ENCODE measurements around the gene ABAT.

Gene ABAT

GRCh38 chr16:8649829-8650554 is 24.4 kb upstream of the ABAT start:
- no peak for DNase-seq (ENCODE audit: low spot score)

GRCh38 chr16:8651958-8652357 is 22.5 kb upstream of the ABAT start:
- peak; percentile 69 for DNase-seq (ENCODE audit: low spot score)

- DNase-seq (ENCODE audit: low spot score): peak; percentile 58
Measured at GRCh38 chr16:8655184-8655717, 19.2 kb upstream of the ABAT start.

GRCh38 chr16:8656376-8656775 is 18.0 kb upstream of the ABAT start:
- no peak for DNase-seq (ENCODE audit: low spot score)

GRCh38 chr16:8660841-8661301 is 13.5 kb upstream of the ABAT start:
- DNase-seq (ENCODE audit: low spot score): peak; percentile 80

GRCh38 chr16:8661703-8662102 is 12.7 kb upstream of the ABAT start:
- no peak for DNase-seq (ENCODE audit: low spot score)

GRCh38 chr16:8663192-8664089 is 11.0 kb upstream of the ABAT start:
- DNase-seq (ENCODE audit: low spot score): no peak

- no peak for DNase-seq (ENCODE audit: low spot score)
Measured at GRCh38 chr16:8665529-8665928, 8.9 kb upstream of the ABAT start.

GRCh38 chr16:8667492-8667891 is 6.9 kb upstream of the ABAT start:
- DNase-seq (ENCODE audit: low spot score): no peak

- DNase-seq (ENCODE audit: low spot score): no peak
Measured at GRCh38 chr16:8668113-8668512, 6.3 kb upstream of the ABAT start.

GRCh38 chr16:8669481-8669880 is 4.9 kb upstream of the ABAT start:
- no peak for DNase-seq (ENCODE audit: low spot score)

GRCh38 chr16:8670014-8670560 is 4.3 kb upstream of the ABAT start:
- no peak for DNase-seq (ENCODE audit: low spot score)

- no peak for DNase-seq (ENCODE audit: low spot score)
Measured at GRCh38 chr16:8673611-8674412, 605 bp upstream of the ABAT start.

- no peak for DNase-seq (ENCODE audit: low spot score)
Measured at GRCh38 chr16:8675183-8676159, 1.1 kb downstream of the ABAT start.

GRCh38 chr16:8676160-8676547 is 1.7 kb downstream of the ABAT start:
- DNase-seq (ENCODE audit: low spot score): no peak

GRCh38 chr16:8676737-8677375 is 2.4 kb downstream of the ABAT start:
- no peak for DNase-seq (ENCODE audit: low spot score)

- no peak for DNase-seq (ENCODE audit: low spot score)
Measured at GRCh38 chr16:8677481-8677880, 3.1 kb downstream of the ABAT start.

GRCh38 chr16:8678068-8678927 is 3.9 kb downstream of the ABAT start:
- DNase-seq (ENCODE audit: low spot score): no peak

- DNase-seq (ENCODE audit: low spot score): no peak
Measured at GRCh38 chr16:8679151-8679550, 4.7 kb downstream of the ABAT start.

All from iPS-NIHi11 (cell line).